ENCODE measurements around the gene CCDC85A.

Gene CCDC85A

DNA sequence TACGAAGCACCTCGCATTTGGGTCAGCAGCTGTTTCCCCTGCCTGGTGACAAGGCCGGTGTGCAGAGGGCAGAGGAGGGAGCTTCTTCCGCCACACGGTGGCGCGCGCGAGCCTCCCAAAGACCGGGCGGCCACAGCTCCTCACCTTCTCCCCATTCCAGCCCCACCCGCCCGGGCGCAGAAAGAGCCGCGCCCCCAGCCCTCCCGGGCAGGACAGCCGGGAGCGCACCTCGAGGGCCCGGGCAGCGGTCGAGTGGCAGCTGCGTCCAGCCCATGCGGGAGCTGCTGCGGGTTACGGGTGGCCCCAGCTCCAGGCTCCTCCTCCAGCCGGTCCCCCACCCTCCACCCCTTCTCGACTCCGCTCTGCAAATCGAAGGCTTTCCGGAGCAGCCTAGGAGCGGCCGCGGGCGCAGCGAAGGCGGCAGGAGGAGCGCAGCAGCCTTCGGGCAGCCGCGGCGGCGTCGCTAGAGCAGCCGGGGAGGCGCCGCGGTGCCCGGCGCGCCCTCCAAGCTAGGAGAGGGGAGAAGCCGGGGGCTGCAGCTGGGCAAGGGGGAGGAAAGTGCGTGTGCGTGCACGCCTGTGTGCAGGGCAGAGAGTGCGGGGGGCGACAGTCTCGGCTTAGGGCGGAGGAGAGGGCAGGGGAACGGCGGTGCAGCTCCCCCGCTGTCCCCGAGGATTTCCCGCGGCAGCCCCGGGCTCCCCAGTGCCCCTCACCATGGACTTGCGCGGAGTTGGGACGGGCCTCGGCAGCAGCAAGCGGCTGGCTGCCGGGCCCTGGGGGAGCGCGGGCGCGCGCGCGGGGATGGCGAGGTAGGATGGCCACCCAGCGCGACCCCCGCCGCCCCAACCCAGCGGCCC lies at the start of gene CCDC85A:
Gene CCDC85A (plus strand): TSS at position 348 of the 857 bp plus-strand sequence. CDS start 635 bp downstream, outside the sequence.
- TF ChIP-seq, protein P1, sequence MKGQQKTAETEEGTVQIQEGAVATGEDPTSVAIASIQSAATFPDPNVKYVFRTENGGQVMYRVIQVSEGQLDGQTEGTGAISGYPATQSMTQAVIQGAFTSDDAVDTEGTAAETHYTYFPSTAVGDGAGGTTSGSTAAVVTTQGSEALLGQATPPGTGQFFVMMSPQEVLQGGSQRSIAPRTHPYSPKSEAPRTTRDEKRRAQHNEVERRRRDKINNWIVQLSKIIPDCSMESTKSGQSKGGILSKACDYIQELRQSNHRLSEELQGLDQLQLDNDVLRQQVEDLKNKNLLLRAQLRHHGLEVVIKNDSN (IDR thresholded peaks at IDR 0.05), result no peak
- no peak for TF ChIP-seq YY1 (IDR thresholded peaks at IDR 0.05; ENCODE audit: low read depth)
- no peak for TF ChIP-seq TAF1 (IDR thresholded peaks at IDR 0.05; ENCODE audit: low read depth)
- TF ChIP-seq, protein P2, sequence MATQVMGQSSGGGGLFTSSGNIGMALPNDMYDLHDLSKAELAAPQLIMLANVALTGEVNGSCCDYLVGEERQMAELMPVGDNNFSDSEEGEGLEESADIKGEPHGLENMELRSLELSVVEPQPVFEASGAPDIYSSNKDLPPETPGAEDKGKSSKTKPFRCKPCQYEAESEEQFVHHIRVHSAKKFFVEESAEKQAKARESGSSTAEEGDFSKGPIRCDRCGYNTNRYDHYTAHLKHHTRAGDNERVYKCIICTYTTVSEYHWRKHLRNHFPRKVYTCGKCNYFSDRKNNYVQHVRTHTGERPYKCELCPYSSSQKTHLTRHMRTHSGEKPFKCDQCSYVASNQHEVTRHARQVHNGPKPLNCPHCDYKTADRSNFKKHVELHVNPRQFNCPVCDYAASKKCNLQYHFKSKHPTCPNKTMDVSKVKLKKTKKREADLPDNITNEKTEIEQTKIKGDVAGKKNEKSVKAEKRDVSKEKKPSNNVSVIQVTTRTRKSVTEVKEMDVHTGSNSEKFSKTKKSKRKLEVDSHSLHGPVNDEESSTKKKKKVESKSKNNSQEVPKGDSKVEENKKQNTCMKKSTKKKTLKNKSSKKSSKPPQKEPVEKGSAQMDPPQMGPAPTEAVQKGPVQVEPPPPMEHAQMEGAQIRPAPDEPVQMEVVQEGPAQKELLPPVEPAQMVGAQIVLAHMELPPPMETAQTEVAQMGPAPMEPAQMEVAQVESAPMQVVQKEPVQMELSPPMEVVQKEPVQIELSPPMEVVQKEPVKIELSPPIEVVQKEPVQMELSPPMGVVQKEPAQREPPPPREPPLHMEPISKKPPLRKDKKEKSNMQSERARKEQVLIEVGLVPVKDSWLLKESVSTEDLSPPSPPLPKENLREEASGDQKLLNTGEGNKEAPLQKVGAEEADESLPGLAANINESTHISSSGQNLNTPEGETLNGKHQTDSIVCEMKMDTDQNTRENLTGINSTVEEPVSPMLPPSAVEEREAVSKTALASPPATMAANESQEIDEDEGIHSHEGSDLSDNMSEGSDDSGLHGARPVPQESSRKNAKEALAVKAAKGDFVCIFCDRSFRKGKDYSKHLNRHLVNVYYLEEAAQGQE (IDR thresholded peaks at IDR 0.05; ENCODE audit: low read depth), result no peak
- TF ChIP-seq ZBTB7A (IDR thresholded peaks at IDR 0.05; ENCODE audit: low read depth), result 0 out of 2 replicates have a peak, but pooled peaks have one; percentile 36
- TF ChIP-seq TCF12 (IDR thresholded peaks at IDR 0.05; ENCODE audit: low read depth), result no peak
- no peak for TF ChIP-seq CEBPB (IDR thresholded peaks at IDR 0.05)
- TF ChIP-seq TEAD4 (IDR thresholded peaks at IDR 0.05), result 0 out of 2 replicates have a peak, but pooled peaks have one; percentile 15
- TF ChIP-seq, protein P3, sequence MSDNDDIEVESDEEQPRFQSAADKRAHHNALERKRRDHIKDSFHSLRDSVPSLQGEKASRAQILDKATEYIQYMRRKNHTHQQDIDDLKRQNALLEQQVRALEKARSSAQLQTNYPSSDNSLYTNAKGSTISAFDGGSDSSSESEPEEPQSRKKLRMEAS (IDR thresholded peaks at IDR 0.05), result no peak
- no peak for TF ChIP-seq EGR1 (IDR thresholded peaks at IDR 0.05)
- no peak for TF ChIP-seq NFIC (IDR thresholded peaks at IDR 0.05)
- peak; percentile 22; the same call in 1 of the 2 replicates for TF ChIP-seq EP300 (IDR thresholded peaks at IDR 0.05; ENCODE audit: borderline replicate concordance)
- TF ChIP-seq RAD21 (IDR thresholded peaks at IDR 0.05; ENCODE audit: low read depth), result peak; percentile 69
- no peak for TF ChIP-seq FOXM1 (IDR thresholded peaks at IDR 0.05; ENCODE audit: borderline replicate concordance, low read depth)
- TF ChIP-seq CREB1 (IDR thresholded peaks at IDR 0.05; ENCODE audit: low read depth), result no peak

DNA sequence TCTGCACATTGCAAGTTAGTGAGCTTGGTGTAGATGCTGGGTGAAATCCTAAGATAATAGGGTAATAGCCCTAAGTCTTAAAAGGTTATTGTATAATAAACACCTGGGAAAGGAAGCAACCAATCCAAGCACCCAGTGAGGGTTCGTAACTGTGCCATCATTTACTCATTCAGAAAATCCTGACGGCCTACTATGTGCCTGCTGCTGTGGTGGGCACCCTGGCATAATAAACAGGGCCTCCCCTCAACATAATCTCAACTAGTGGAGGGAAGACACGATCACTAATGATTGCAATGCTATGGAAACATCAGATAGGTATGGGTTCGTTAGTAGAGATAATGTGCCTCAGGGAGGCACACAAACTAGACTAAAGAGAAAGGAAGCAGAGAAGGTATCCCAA lies 48.9 kb upstream of the CCDC85A start:
- TF ChIP-seq ZBTB7A (IDR thresholded peaks at IDR 0.05; ENCODE audit: low read depth), result no peak
- TF ChIP-seq CEBPB (IDR thresholded peaks at IDR 0.05), result no peak
- TF ChIP-seq, protein P1 (IDR thresholded peaks at IDR 0.05), result no peak
- no peak for TF ChIP-seq TCF12 (IDR thresholded peaks at IDR 0.05; ENCODE audit: low read depth)
- TF ChIP-seq RAD21 (IDR thresholded peaks at IDR 0.05; ENCODE audit: low read depth), result no peak
- no peak for TF ChIP-seq EGR1 (IDR thresholded peaks at IDR 0.05)
- TF ChIP-seq TEAD4 (IDR thresholded peaks at IDR 0.05), result no peak
- no peak for TF ChIP-seq CREB1 (IDR thresholded peaks at IDR 0.05; ENCODE audit: low read depth)
- no peak for TF ChIP-seq TAF1 (IDR thresholded peaks at IDR 0.05; ENCODE audit: low read depth)
- no peak for TF ChIP-seq NFIC (IDR thresholded peaks at IDR 0.05)
- TF ChIP-seq EP300 (IDR thresholded peaks at IDR 0.05; ENCODE audit: borderline replicate concordance), result no peak
- TF ChIP-seq, protein P2 (IDR thresholded peaks at IDR 0.05; ENCODE audit: low read depth), result no peak
- TF ChIP-seq FOXM1 (IDR thresholded peaks at IDR 0.05; ENCODE audit: borderline replicate concordance, low read depth), result no peak

DNA sequence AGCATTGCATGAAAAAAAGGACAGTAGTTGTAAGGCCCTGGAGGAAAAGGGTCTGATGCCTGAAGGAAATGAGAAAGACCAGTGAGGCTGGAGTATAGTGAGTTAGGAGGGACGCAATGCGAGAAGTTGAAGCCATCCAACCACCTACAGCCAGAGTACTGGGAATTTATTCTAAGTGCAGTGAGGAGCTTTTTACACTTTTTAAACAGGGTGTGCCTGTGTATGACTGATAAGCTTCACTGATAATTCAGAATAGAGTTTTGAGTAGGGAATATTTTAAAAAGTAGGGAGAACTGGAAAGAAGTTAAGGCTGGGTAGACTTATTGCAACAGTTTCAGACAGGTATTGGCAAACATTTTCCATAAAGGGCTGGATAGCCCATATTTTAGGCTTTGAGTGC lies 35.9 kb upstream of the CCDC85A start:
- TF ChIP-seq RAD21 (IDR thresholded peaks at IDR 0.05; ENCODE audit: low read depth) (no peak), CREB1 (IDR thresholded peaks at IDR 0.05; ENCODE audit: low read depth) (no peak), FOXM1 (IDR thresholded peaks at IDR 0.05; ENCODE audit: borderline replicate concordance, low read depth) (no peak), ZBTB7A (IDR thresholded peaks at IDR 0.05; ENCODE audit: low read depth) (no peak), TAF1 (IDR thresholded peaks at IDR 0.05; ENCODE audit: low read depth) (no peak), EGR1 (IDR thresholded peaks at IDR 0.05) (no peak), YY1 (IDR thresholded peaks at IDR 0.05; ENCODE audit: low read depth) (no peak)
- TF ChIP-seq, protein P3 (IDR thresholded peaks at IDR 0.05), result no peak

DNA sequence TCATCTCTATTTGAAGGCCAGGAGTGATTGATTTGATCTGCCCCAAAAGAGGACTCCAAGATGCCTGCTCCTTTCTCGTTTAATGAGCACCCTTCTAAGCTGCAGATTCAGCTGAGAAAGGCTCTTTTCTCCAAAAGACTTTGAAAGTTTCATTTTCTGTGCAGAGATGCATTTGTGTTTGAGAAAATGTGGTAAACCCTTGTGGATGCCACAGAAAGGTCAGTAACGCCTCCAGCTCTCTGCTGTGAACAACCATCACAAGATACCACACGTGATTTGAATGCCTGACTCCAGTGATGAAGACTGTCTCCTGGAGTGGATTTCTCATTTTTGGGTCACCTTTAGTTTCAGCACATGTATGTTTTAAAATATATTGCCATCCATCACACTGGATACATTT lies 35.0 kb upstream of the CCDC85A start:
- no peak for TF ChIP-seq EGR1 (IDR thresholded peaks at IDR 0.05)
- TF ChIP-seq ZBTB7A (IDR thresholded peaks at IDR 0.05; ENCODE audit: low read depth), result no peak
- no peak for TF ChIP-seq NFIC (IDR thresholded peaks at IDR 0.05)
- no peak for TF ChIP-seq CREB1 (IDR thresholded peaks at IDR 0.05; ENCODE audit: low read depth)
- TF ChIP-seq, protein P2 (IDR thresholded peaks at IDR 0.05; ENCODE audit: low read depth), result no peak
- TF ChIP-seq TCF12 (IDR thresholded peaks at IDR 0.05; ENCODE audit: low read depth), result no peak
- no peak for TF ChIP-seq FOXM1 (IDR thresholded peaks at IDR 0.05; ENCODE audit: borderline replicate concordance, low read depth)
- no peak for TF ChIP-seq TEAD4 (IDR thresholded peaks at IDR 0.05)
- no peak for TF ChIP-seq TAF1 (IDR thresholded peaks at IDR 0.05; ENCODE audit: low read depth)
- TF ChIP-seq, protein P3 (IDR thresholded peaks at IDR 0.05), result no peak
- TF ChIP-seq RAD21 (IDR thresholded peaks at IDR 0.05; ENCODE audit: low read depth), result no peak
- TF ChIP-seq CEBPB (IDR thresholded peaks at IDR 0.05), result no peak

All from Ishikawa (cell line).